Psoas muscle (tissue), 8 donors: ENCODE measurements around the gene RAD51B. TPM values are rescaled to one million over a fixed set of nuclear protein-coding genes. Genes with fewer than 3 reads are reported as not detected.

Experiments
- ATAC-seq, 4 donors: fragments of 200-7000 bp; cut with Tn5 transposase; one replicate each; pipeline ENCODE4 v1.9.1; 2020; ENCODE audit warnings: moderate library complexity in 3 of 4, mild to moderate bottlenecking in 2 of 4
- DNase-seq, 2 donors: peaks; one replicate each; pipeline ENCODE4 v3.0.0-alpha.2; 2020
- H3K27ac ChIP-seq: fragments of 200-600 bp; one replicate; pipeline ENCODE4 v1.8.0; 2022
- H3K27me3 ChIP-seq, 3 donors: fragments of 200-600 bp in 1 of 3; one replicate each; pipeline versions ENCODE4 v1.6.1 to v1.8.0; 2013 to 2022; ENCODE audit warnings: low read length in 2 of 3, mild to moderate bottlenecking in 2 of 3, moderate library complexity in 1 of 3; ENCODE audit not compliant: insufficient read depth in 3 of 3
- H3K36me3 ChIP-seq, 2 donors: fragments of 200-600 bp in 1 of 2; one replicate each; pipeline versions ENCODE4 v1.6.1 to v1.8.0; 2013 to 2022; ENCODE audit warnings: low read depth in 1 of 2, mild to moderate bottlenecking in 1 of 2, moderate library complexity in 1 of 2; ENCODE audit not compliant: insufficient read depth in 1 of 2
- H3K4me1 ChIP-seq: fragments of 200-600 bp; one replicate; pipeline ENCODE4 v1.8.0; 2022
- H3K4me3 ChIP-seq: fragments of 200-600 bp; one replicate; pipeline ENCODE4 v1.8.0; 2022; ENCODE audit warnings: mild to moderate bottlenecking
- H3K9me3 ChIP-seq: fragments of 200-600 bp; one replicate; pipeline ENCODE4 v1.8.0; 2022
- WGBS, 3 donors: extraction: QIAGEN DNeasy Blood & Tissue Kit; methylation state at CpG; one replicate each; pipeline versions ENCODE4 v1.1.6 to v1.1.7; 2013; 5-methylcytosine and 5-hydroxymethylcytosine counted together
- intact Hi-C, 2 donors: fragments of 100-400 bp; cut with DNase I; formaldehyde crosslinking; loops; one replicate each; pipeline versions ENCODE4 v1.11.0 to v1.14.2; 2022
- polyA plus RNA-seq, 3 donors: library from polyadenylated mRNA; stranded (reverse); fragments of 200-250 nt; gene quantifications; one replicate each; pipeline ENCODE4 v1.2.3, GENCODE V29; 2013
- total RNA-seq, 4 donors: library from RNA; stranded (reverse); fragmentation: NEBNext Ultra II Directional in 2 of 4; extraction: Animal tissue kit (Norgen Biotek cat#: 25700) in 2 of 4; gene quantifications; one replicate each; pipeline versions ENCODE4 v1.2.1 to v1.2.4, GENCODE V29; 2021 to 2023
- TF ChIP-seq, protein P1 (sequence below): fragments of 200-600 bp; IDR thresholded peaks from one replicate; pipeline ENCODE4 v1.8.0; 2022; ENCODE audit warnings: antibody characterized with exemption
- donor health status: healthy with polysubstance abuse.
- donor health status: DM: no; HTN: no; CAD: no; lungs with moderate emphysema.
- donor health status: Bipolar disorder and iron deficiency.
- donor health status: healthy.
- donor health status: DM: yes; HTN: yes; CAD: no.
- donor health status: DM: no; HTN: no; CAD: no.
- donor health status: DM: no; HTN: no; CAD: no.
- donor health status: DM: yes; HTN: yes; CAD: no.

The RAD51B gene
- total and polyA plus RNA-seq, 7 donors, result 0.60 to 7.2 (median 2.2) TPM

DNA sequence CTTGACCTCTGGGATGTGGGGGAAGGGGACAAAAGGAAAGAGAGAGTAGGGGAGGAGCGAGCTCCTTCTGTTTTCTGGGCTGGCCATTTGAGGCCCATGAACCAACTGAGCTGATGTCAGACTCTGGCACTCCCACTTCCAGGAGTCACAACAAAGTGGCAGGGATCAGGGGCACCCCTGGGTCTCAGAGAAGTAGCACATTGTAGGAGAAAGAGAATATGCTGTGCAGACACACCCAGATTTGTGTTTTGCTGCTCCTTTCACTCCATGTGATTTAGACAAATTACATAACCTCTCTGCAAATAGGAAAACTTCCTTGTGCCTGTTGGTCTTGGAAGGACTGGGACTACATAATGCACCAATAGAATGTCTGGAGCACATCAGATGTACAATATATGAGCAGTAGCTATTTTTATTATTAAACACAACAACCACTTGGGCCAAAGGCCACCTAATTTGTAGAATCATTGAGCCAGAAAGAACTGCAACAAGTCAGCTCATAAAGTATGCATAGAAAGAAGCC, 707.8 kb downstream of the RAD51B start:
- 67 to 74% (median 67%) methylated on average over 1 of the region's 1 CpG for WGBS, 3 donors
- peak in 1 of 4 donors; percentile 51 for ATAC-seq
- H3K27ac ChIP-seq, result no peak overlapping the region
- TF ChIP-seq, protein P1, sequence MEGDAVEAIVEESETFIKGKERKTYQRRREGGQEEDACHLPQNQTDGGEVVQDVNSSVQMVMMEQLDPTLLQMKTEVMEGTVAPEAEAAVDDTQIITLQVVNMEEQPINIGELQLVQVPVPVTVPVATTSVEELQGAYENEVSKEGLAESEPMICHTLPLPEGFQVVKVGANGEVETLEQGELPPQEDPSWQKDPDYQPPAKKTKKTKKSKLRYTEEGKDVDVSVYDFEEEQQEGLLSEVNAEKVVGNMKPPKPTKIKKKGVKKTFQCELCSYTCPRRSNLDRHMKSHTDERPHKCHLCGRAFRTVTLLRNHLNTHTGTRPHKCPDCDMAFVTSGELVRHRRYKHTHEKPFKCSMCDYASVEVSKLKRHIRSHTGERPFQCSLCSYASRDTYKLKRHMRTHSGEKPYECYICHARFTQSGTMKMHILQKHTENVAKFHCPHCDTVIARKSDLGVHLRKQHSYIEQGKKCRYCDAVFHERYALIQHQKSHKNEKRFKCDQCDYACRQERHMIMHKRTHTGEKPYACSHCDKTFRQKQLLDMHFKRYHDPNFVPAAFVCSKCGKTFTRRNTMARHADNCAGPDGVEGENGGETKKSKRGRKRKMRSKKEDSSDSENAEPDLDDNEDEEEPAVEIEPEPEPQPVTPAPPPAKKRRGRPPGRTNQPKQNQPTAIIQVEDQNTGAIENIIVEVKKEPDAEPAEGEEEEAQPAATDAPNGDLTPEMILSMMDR, result no peak
- no peaks in the 10 kb centered on the region for H3K36me3 ChIP-seq
- no peaks in the 10 kb centered on the region for H3K27me3 ChIP-seq
- no peak overlapping the region for H3K4me3 ChIP-seq
- peaks cover 33% of the 10 kb centered on the region for H3K9me3 ChIP-seq
- intact Hi-C loops, result no loop called here
- DNase-seq, result no peak
- peaks cover 7% of the 10 kb centered on the region for H3K4me1 ChIP-seq

DNA sequence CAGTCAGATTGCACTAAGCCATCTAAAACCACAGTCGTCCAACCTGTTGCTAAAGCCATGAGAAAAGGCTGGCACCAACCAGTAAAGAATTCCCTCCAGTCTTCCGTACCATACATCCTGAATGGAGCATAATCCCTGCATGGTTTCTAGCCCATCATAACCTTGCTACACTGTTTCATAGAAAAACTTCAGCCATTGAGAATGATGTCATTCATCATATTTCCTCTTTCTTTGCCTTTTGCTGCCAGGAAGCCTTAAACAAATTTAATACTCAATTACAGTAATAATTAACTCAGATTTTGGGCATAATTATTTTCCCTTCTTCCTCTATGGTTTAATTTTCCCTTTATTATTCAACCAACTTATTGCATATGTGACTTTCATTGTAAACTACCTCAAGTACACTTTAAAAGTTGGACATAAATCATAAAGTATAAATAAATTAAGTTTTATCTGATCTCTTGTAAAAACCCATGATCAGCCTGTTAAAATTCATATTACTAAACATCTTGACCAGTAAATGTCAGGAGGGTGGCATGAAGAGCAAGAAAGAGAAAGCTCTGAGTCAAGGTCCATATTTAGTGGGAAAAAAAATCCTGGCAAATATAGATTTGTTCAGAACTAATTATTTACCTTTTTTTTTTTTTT, 708.6 kb downstream of the RAD51B start:
- DNase-seq (no peak), ATAC-seq (no peak)
- Histone ChIP-seq H3K4me3 (no peak overlapping the region), H3K9me3 (peaks cover 33% of the 10 kb centered on the region), H3K27me3 (no peaks in the 10 kb centered on the region), H3K36me3 (no peaks in the 10 kb centered on the region), H3K27ac (no peak overlapping the region), H3K4me1 (no peaks in the 10 kb centered on the region)
- TF ChIP-seq, protein P1, result no peak
- intact Hi-C loops, result no loop called here
- WGBS, 3 donors, result 75 to 92% (median 78%) methylated on average over 2 of the region's 2 CpGs

DNA sequence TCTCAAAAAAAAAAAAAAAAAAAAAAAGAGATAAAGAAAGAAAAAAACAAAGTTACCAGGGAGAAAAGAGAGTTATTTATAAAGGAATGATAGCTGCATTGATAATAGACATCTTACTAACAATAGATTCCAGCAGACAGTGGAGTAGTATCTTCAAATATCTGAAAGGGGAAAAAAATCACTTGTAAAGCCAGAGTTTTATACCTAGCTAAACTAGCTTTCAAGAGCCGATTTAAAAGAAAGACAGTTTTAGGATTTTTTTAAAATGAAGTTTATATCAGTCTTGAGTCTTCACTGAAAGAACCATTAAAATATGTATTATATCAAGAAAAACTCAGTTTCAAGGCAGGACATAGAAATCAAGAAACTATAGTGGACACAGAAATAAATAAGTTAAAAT, 710.9 kb downstream of the RAD51B start:
- H3K27ac ChIP-seq, result no peak overlapping the region
- no peak overlapping the region for H3K4me3 ChIP-seq
- DNase-seq, result no peak
- H3K9me3 ChIP-seq, result peaks cover 33% of the 10 kb centered on the region
- H3K36me3 ChIP-seq, result no peaks in the 10 kb centered on the region
- H3K27me3 ChIP-seq, result no peaks in the 10 kb centered on the region
- intact Hi-C loops, result no loop called here
- WGBS, 3 donors, result 0 to 97% (median 96%) methylated on average over 1 of the region's 1 CpG
- TF ChIP-seq, protein P1, result no peak
- ATAC-seq, result no peak
- no peaks in the 10 kb centered on the region for H3K4me1 ChIP-seq

DNA sequence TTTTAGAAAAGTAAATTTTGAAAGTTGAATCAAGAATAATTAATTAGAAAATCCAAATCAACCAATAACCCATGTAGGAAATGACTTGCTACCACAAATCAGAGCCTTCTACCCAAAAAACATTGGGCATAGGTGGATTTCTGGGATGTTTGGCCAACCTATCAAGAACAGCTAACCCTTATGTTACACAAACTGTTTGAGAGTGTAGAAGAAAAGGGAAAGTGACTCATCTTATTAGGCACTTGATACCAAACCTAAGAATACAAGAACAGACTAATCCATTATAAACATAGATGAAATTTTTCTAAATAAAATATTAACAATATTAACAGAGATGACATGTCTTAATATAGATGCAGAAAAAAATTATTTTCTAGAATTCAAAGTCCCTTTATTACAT, 712.9 kb downstream of the RAD51B start:
- TF ChIP-seq, protein P1, result no peak
- Histone ChIP-seq H3K36me3 (no peaks in the 10 kb centered on the region), H3K9me3 (peaks cover 33% of the 10 kb centered on the region), H3K4me3 (no peak overlapping the region), H3K27me3 (no peaks in the 10 kb centered on the region), H3K4me1 (no peaks in the 10 kb centered on the region), H3K27ac (no peak overlapping the region)
- ATAC-seq, result no peak
- intact Hi-C loops, result no loop called here
- no peak for DNase-seq

DNA sequence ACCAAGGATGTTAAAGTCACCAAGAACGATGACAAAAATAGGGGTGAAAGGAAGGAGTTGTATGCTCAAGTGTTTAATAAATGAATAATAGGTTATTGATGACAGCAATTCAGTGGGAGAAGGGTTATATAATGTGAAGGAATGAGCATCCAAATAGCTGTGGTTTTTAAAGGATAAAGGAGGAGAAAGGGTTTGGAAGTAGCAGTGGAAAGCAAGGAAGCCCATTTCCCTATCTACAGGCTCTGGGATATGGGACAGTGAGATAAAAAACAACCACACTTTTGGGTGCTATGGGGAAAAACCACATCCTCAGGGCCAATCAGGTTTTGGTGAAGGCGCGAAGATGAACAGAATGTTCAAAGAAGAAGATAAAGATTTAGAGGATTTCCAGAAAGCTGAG, 714.7 kb downstream of the RAD51B start:
- ATAC-seq (no peak), DNase-seq (no peak)
- no peak overlapping the region for H3K4me3 ChIP-seq
- WGBS, 3 donors, result 96 to 100% (median 98%) methylated on average over 3 of the region's 3 CpGs
- H3K27me3 ChIP-seq, result no peaks in the 10 kb centered on the region
- no peak overlapping the region for H3K27ac ChIP-seq
- H3K9me3 ChIP-seq, result peaks cover 27% of the 10 kb centered on the region
- TF ChIP-seq, protein P1, result no peak
- intact Hi-C loops, result no loop called here
- peaks cover 14% of the 10 kb centered on the region for H3K4me1 ChIP-seq
- H3K36me3 ChIP-seq, result no peaks in the 10 kb centered on the region
